Esophagus squamous epithelium (tissue), 4 donors: ENCODE data around the gene DCTN2.
"Not testable (repeated sequence)": the region's sequence is repeated elsewhere in the genome, so short reads cannot be mapped to it uniquely, and the experiment has no call there.

Experiments
- CTCF ChIP-seq, 6 experiments: fragments of 450-650 bp in 4 of 6; fragments of 200-600 bp in 2 of 6; sonication (generic) in 2 of 6; IDR thresholded peaks; one replicate each; pipeline ENCODE4 v1.5.1; 2016 to 2019; ENCODE audit warnings: antibody characterized with exemption in 6 of 6, mild to moderate bottlenecking in 4 of 6, moderate library complexity in 4 of 6
- POLR2A ChIP-seq, 4 donors: fragments of 450-650 bp; IDR thresholded peaks; one replicate each; pipeline ENCODE4 v1.6.1; 2017; ENCODE audit warnings: antibody characterized with exemption in 4 of 4, mild to moderate bottlenecking in 4 of 4, moderate library complexity in 3 of 4

- TF ChIP-seq POLR2A, CTCF (IDR thresholded peaks at IDR 0.05): not testable (repeated sequence)
Observed at GRCh38 chr12:57561117-57561516, 14.1 kb upstream of the DCTN2 start.
